Measurements from ENCODE around the gene ANO7. TPM values are rescaled to one million over a fixed set of nuclear protein-coding genes. Genes with fewer than 3 reads are reported as not detected.

The ANO7 gene
- total and polyA plus RNA-seq, 2 of the 13 experiments (the other 11 are each of a cell fraction or from before 2014, with no cell fraction given) = 4.1 to 4.9 TPM

DNA sequence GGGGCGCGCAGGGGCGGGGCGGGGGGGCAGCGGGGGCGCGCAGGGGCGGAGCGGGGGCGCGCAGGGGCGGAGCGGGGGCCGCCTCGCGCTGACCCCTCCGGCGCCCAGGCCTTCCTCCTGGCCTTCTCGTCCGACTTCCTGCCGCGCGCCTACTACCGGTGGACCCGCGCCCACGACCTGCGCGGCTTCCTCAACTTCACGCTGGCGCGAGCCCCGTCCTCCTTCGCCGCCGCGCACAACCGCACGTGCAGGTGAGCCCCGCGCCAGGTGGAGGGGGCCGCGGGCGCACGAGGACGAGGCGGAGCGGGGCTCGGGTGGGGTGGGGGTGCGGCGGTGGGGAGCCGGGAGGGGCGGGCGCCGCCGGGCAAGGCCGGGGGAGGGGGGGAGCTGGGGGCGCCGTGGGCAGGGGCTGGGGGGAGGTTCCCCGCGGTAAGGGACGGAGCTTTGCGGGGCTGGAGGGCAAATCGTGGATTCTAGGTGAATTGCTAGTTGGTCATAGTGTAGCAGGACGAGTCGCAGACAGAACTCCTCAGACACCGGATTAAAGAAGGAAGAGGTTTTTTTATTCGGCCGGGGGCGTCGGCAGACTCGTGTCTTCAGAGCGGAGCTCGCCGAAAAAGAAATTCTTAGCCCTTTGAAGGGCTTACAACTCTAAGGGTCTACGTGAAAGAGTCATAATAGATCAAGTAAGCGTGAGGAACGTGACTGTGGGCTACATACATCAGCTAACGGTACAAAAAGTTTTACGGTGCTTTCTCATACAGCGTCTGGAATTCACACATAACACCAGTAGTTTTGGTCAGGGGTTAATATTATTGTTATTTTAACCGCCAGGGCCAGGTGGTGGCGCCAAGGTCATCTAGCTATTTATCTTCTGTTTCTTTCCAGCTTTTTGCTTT lies 29.9 kb downstream of the ANO7 start (continued):
- peak; percentile 60; the same call in 1 of the 2 replicates for TF ChIP-seq HOXA3 (CRISPR knock-in tag; IDR thresholded peaks at IDR 0.05)
- TF ChIP-seq RARA (CRISPR knock-in tag; IDR thresholded peaks at IDR 0.05) = peak; percentile 59
- TF ChIP-seq, protein P1, sequence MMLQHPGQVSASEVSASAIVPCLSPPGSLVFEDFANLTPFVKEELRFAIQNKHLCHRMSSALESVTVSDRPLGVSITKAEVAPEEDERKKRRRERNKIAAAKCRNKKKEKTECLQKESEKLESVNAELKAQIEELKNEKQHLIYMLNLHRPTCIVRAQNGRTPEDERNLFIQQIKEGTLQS (CRISPR knock-in tag; IDR thresholded peaks at IDR 0.05) = peak; percentile 56; the same call in 1 of the 2 replicates
- no peak for TF ChIP-seq EHMT2 (IDR thresholded peaks at IDR 0.05; ENCODE audit: borderline replicate concordance, low read depth, low read length)
- TF ChIP-seq, protein P2, sequence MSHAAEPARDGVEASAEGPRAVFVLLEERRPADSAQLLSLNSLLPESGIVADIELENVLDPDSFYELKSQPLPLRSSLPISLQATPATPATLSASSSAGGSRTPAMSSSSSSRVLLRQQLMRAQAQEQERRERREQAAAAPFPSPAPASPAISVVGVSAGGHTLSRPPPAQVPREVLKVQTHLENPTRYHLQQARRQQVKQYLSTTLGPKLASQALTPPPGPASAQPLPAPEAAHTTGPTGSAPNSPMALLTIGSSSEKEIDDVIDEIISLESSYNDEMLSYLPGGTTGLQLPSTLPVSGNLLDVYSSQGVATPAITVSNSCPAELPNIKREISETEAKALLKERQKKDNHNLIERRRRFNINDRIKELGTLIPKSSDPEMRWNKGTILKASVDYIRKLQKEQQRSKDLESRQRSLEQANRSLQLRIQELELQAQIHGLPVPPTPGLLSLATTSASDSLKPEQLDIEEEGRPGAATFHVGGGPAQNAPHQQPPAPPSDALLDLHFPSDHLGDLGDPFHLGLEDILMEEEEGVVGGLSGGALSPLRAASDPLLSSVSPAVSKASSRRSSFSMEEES (CRISPR knock-in tag; IDR thresholded peaks at IDR 0.05) = 0 out of 2 replicates have a peak, but pooled peaks have one; percentile 44
- no peak for TF ChIP-seq ZNF713 (CRISPR knock-in tag; IDR thresholded peaks at IDR 0.05)
- TF ChIP-seq, protein P3, sequence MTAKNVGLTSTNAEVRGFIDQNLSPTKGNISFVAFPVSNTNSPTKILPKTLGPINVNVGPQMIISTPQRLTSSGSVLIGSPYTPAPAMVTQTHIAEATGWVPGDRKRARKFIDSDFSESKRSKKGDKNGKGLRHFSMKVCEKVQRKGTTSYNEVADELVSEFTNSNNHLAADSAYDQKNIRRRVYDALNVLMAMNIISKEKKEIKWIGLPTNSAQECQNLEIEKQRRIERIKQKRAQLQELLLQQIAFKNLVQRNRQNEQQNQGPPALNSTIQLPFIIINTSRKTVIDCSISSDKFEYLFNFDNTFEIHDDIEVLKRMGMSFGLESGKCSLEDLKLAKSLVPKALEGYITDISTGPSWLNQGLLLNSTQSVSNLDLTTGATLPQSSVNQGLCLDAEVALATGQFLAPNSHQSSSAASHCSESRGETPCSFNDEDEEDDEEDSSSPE (CRISPR knock-in tag; IDR thresholded peaks at IDR 0.05) = peak; percentile 72
- no peak for TF ChIP-seq KAT8 (CRISPR knock-in tag; IDR thresholded peaks at IDR 0.05)
- TF ChIP-seq CAMTA2 (CRISPR knock-in tag; IDR thresholded peaks at IDR 0.05; ENCODE audit: borderline replicate concordance) = no peak
- 0 out of 2 replicates have a peak, but pooled peaks have one; percentile 28 for TF ChIP-seq SOX5 (CRISPR knock-in tag; IDR thresholded peaks at IDR 0.05; ENCODE audit: borderline replicate concordance)
- TF ChIP-seq, protein P4, sequence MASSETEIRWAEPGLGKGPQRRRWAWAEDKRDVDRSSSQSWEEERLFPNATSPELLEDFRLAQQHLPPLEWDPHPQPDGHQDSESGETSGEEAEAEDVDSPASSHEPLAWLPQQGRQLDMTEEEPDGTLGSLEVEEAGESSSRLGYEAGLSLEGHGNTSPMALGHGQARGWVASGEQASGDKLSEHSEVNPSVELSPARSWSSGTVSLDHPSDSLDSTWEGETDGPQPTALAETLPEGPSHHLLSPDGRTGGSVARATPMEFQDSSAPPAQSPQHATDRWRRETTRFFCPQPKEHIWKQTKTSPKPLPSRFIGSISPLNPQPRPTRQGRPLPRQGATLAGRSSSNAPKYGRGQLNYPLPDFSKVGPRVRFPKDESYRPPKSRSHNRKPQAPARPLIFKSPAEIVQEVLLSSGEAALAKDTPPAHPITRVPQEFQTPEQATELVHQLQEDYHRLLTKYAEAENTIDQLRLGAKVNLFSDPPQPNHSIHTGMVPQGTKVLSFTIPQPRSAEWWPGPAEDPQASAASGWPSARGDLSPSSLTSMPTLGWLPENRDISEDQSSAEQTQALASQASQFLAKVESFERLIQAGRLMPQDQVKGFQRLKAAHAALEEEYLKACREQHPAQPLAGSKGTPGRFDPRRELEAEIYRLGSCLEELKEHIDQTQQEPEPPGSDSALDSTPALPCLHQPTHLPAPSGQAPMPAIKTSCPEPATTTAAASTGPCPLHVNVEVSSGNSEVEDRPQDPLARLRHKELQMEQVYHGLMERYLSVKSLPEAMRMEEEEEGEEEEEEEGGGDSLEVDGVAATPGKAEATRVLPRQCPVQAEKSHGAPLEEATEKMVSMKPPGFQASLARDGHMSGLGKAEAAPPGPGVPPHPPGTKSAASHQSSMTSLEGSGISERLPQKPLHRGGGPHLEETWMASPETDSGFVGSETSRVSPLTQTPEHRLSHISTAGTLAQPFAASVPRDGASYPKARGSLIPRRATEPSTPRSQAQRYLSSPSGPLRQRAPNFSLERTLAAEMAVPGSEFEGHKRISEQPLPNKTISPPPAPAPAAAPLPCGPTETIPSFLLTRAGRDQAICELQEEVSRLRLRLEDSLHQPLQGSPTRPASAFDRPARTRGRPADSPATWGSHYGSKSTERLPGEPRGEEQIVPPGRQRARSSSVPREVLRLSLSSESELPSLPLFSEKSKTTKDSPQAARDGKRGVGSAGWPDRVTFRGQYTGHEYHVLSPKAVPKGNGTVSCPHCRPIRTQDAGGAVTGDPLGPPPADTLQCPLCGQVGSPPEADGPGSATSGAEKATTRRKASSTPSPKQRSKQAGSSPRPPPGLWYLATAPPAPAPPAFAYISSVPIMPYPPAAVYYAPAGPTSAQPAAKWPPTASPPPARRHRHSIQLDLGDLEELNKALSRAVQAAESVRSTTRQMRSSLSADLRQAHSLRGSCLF (CRISPR knock-in tag; IDR thresholded peaks at IDR 0.05; ENCODE audit: borderline replicate concordance) = no peak
- 0 out of 2 replicates have a peak, but pooled peaks have one; percentile 45 for TF ChIP-seq ZZZ3 (CRISPR knock-in tag; IDR thresholded peaks at IDR 0.05; ENCODE audit: borderline replicate concordance)
- TF ChIP-seq NFE2L1 (CRISPR knock-in tag; IDR thresholded peaks at IDR 0.05; ENCODE audit: borderline replicate concordance) = no peak
- TF ChIP-seq ZNF234 (CRISPR knock-in tag; conservative IDR thresholded peaks at IDR 0.05) = no peak
- TF ChIP-seq KDM6A (CRISPR knock-in tag; IDR thresholded peaks at IDR 0.05; ENCODE audit: low read depth) = no peak
- TF ChIP-seq HOXD1 (CRISPR knock-in tag; IDR thresholded peaks at IDR 0.05) = peak; percentile 61; the same call in 1 of the 2 replicates
- no peak for TF ChIP-seq ADNP (CRISPR knock-in tag; IDR thresholded peaks at IDR 0.05)
- peak; percentile 71; the same call in 1 of the 2 replicates for TF ChIP-seq CBX5 (CRISPR knock-in tag; IDR thresholded peaks at IDR 0.05; ENCODE audit: borderline replicate concordance)
- peak; percentile 43; the same call in 1 of the 2 replicates for TF ChIP-seq ZNF160 (CRISPR knock-in tag; IDR thresholded peaks at IDR 0.05)
- no peak for TF ChIP-seq GLI4 (CRISPR knock-in tag; IDR thresholded peaks at IDR 0.05; ENCODE audit: borderline replicate concordance)
- peak; percentile 94; the same call in 1 of the 2 replicates for TF ChIP-seq TEAD2 (CRISPR knock-in tag; IDR thresholded peaks at IDR 0.05)
- TF ChIP-seq, protein P5, sequence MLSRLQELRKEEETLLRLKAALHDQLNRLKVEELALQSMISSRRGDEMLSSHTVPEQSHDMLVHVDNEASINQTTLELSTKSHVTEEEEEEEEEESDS (CRISPR knock-in tag; IDR thresholded peaks at IDR 0.05; ENCODE audit: borderline replicate concordance) = no peak
